T-helper 22 cell (primary cell): ENCODE measurements around the gene OR5I1.
"Not testable (repeated sequence)": the region's sequence is repeated elsewhere in the genome, so short reads cannot be mapped to it uniquely, and the experiment has no call there.

Experiments used
- DNase-seq: peaks from one replicate; pipeline ENCODE4 v3.0.0-alpha.2; 2020; ENCODE audit warnings: low read depth

Gene OR5I1

DNA sequence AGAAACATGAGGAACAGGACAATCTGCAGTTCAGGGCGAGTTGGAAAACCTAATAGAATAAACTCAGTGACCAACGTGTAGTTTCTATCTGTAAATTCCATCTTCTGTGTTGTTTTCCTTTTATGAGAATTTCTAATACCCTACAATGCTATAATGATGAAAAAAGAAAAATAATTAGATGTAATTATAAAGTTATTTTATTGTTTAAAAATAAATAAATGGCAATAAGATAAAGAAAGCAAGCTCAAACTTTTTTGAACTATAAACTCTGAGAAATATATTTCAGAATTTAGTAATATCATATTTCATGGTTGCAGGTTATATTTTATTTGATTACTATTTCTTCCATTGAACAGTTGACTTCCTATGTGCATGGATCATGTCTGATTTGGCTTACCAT, at the start of gene OR5I1:
Gene OR5I1, minus strand, starts transcription at position 101 of the 400 bp plus-strand sequence. Its CDS starts 0 bp downstream, at position 101.
- no peak for DNase-seq

DNA sequence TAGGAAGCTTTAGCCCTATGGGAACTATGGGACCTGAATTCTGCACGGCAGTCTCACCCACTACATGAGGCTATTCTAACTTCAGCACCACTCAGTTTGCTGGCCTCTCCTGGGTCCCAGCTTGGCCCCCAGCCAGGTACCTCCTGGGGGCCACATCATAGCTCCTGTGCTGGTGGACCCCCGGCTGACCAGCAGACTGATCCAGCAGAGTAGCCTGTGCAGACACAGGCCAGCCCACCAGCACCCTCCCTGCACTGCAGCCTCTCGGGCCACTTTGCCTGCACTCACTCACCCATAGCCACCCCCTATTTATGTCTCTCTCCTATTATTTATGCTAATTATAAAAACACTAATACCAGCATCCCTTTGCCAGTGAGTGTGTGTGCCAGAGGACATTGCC, 34.7 kb upstream of the OR5I1 start:
- DNase-seq = no peak

DNA sequence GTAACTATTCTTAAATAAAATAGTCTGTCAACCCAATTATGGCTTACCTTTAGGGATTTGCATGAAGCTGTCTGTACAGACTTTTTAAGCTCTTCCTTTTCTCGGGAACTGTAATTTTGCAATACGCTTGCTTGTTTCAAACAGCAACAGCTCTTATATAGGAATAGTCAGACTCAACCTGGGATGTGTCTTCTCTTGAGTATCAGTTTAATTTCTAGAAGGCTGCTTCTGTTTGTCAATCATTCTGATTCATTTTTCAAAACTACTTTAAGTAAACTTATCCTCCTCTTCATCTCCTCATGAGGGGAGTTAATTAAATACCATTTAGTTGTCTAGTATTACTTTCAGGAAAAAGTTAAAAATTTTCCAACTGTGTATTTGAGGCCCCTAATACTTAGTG, 33.6 kb upstream of the OR5I1 start, which contains the start of gene OR10AG1:
Gene OR10AG1, minus strand, starts transcription at position 101 of the 400 bp plus-strand sequence. Its CDS starts 38 bp downstream, at position 63.
- DNase-seq = no peak

- no peak for DNase-seq
Measured at GRCh38 chr11:55967914-55968313, 31.7 kb upstream of the OR5I1 start.

DNA sequence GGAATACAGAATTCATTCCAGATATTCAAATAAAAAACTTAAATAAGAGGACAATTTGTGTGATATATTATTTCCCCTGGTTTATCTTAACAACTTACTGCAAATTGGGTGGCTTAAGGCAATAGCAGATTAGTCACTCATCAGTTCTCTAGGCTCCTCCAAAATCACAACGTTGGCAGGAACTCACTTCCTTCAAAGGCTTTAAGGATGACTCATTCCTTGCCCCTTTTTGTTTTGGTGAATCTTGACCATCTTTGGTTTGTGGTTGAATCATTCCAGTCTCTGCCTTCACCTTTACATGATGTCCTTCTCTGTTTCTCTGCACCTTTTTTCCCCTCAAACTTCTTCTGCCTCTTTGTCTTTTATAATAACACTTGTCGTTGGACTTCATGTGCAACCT, 30.2 kb upstream of the OR5I1 start:
- DNase-seq = no peak

- DNase-seq = no peak
Measured at GRCh38 chr11:55956521-55956920, 20.3 kb upstream of the OR5I1 start.

DNA sequence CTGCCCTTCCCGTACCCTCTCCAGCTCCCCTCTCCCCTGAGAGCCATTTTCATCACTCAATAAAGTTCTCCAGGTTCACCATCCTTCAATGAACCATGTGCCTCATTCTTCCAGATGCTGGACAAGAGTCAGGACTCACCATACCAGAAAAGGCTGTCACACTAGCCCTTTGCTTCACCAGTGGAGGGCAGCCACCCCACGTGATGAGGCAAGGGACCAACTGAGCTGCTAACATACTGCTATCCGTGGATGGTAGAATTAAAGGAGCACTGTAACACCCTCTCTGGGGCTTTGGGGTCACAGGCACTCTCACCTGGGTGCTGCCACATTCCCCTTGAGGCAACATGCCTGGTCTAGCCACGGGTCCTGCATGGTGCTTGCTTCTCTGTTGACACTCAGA, 13.1 kb upstream of the OR5I1 start:
- DNase-seq = no peak

DNA sequence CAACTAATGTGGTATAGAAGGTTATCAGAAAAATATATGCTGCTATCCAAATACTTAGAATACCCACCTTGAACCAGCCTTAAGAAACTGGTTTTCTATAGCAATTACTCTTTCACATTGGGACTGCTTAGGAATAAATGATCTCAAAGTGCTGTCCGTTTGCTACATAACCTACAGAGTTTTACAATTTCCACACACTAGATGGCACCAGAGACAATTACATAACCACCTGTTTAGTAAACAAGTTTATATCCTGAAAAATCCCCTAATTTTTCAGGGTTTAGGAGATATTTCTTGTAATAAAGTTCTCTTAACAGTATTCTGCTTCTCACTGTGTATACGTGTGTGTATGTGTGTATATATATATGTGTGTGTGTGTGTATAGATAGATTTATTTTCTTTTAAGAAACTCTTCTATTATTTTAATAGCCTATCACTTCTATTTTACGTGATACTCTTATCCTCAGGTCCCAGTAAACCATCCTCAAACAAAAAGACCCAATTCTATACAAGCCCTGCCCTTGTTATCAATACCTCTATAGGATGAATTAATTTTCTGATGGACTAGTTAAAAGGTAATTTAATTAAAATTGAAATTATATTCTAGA, 6.7 kb upstream of the OR5I1 start:
- no peak for DNase-seq

- DNase-seq = no peak
Measured at GRCh38 chr11:55920537-55920936, 15.7 kb downstream of the OR5I1 start.

GRCh38 chr11:55914482-55914881, 21.7 kb downstream of the OR5I1 start, which contains the start of gene OR5W2:
Gene OR5W2, minus strand, starts transcription at chr11:55914582. Its CDS starts 0 bp downstream, at chr11:55914582.
- DNase-seq = no peak

- DNase-seq = no peak
Measured at GRCh38 chr11:55902308-55902707, 33.9 kb downstream of the OR5I1 start.

- DNase-seq = no peak
Measured at GRCh38 chr11:55895216-55895615, 41.0 kb downstream of the OR5I1 start.

DNA sequence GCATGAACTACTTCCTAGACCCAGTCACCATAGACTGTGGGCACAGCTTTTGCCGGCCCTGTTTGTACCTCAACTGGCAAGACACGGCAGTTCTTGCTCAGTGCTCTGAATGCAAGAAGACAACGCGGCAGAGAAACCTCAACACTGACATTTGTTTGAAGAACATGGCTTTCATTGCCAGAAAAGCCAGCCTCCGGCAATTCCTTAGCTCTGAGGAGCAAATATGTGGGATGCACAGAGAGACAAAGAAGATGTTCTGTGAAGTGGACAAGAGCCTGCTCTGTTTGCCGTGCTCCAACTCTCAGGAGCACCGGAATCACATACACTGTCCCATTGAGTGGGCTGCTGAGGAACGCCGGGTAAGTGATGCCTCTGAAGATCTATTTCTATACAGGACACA, 50.7 kb downstream of the OR5I1 start:
- not testable (repeated sequence) for DNase-seq
